ENCODE data around the gene ZNF862. TPM values are rescaled to one million over a fixed set of nuclear protein-coding genes. Genes with fewer than 3 reads are reported as not detected.

The ZNF862 gene
- total RNA-seq, 1 experiment from 2014 or later, result 3.6 TPM

GRCh38 chr7:149849174-149849573, 11.0 kb downstream of the ZNF862 start (continued):
- TF ChIP-seq ESRRA (CRISPR knock-in tag; IDR thresholded peaks at IDR 0.05; ENCODE audit: borderline replicate concordance), result no peak

GRCh38 chr7:149850007-149850594, 11.9 kb downstream of the ZNF862 start:
- no peak for TF ChIP-seq MYBL2 (CRISPR knock-in tag; IDR thresholded peaks at IDR 0.05)
- TF ChIP-seq SMAD3 (CRISPR knock-in tag; IDR thresholded peaks at IDR 0.05; ENCODE audit: borderline replicate concordance), result no peak
- TF ChIP-seq CBFB (CRISPR knock-in tag; IDR thresholded peaks at IDR 0.05; ENCODE audit: low read depth), result no peak
- TF ChIP-seq IRF2 (CRISPR knock-in tag; IDR thresholded peaks at IDR 0.05; ENCODE audit: borderline replicate concordance, low read depth), result no peak
- TF ChIP-seq TCF7 (CRISPR knock-in tag; IDR thresholded peaks at IDR 0.05; ENCODE audit: low read depth), result no peak
- TF ChIP-seq USF2 (CRISPR knock-in tag; IDR thresholded peaks at IDR 0.05), result no peak
- TF ChIP-seq NR2C2 (CRISPR knock-in tag; IDR thresholded peaks at IDR 0.05), result no peak
- TF ChIP-seq, protein P1, sequence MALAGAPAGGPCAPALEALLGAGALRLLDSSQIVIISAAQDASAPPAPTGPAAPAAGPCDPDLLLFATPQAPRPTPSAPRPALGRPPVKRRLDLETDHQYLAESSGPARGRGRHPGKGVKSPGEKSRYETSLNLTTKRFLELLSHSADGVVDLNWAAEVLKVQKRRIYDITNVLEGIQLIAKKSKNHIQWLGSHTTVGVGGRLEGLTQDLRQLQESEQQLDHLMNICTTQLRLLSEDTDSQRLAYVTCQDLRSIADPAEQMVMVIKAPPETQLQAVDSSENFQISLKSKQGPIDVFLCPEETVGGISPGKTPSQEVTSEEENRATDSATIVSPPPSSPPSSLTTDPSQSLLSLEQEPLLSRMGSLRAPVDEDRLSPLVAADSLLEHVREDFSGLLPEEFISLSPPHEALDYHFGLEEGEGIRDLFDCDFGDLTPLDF (CRISPR knock-in tag; IDR thresholded peaks at IDR 0.05), result no peak
- no peak for TF ChIP-seq TEAD1 (CRISPR knock-in tag; IDR thresholded peaks at IDR 0.05)
- TF ChIP-seq ZNF425 (CRISPR knock-in tag; conservative IDR thresholded peaks at IDR 0.05), result no peak
- TF ChIP-seq ATF1 (CRISPR knock-in tag; IDR thresholded peaks at IDR 0.05), result no peak
- TF ChIP-seq, protein P2, sequence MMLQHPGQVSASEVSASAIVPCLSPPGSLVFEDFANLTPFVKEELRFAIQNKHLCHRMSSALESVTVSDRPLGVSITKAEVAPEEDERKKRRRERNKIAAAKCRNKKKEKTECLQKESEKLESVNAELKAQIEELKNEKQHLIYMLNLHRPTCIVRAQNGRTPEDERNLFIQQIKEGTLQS (CRISPR knock-in tag; conservative IDR thresholded peaks at IDR 0.05), result no peak
- no peak for TF ChIP-seq ZNF138 (CRISPR knock-in tag; conservative IDR thresholded peaks at IDR 0.05)
- no peak overlapping the region for H3K4me3 Mint-ChIP-seq
- H3K9me3 Mint-ChIP-seq, result no peaks in the 10 kb centered on the region
- H3K27ac Mint-ChIP-seq, result no peak overlapping the region
- ATAC-seq (peak; percentile 35; the same call in 1 of the 2 replicates), DNase-seq (ENCODE audit: low spot score) (no peak)
- peaks cover 4% of the 10 kb centered on the region; the same call in 1 of the 2 replicates for H3K27me3 Mint-ChIP-seq (ENCODE audit: low read depth)
- peaks cover 17% of the 10 kb centered on the region for H3K4me1 Mint-ChIP-seq
- H3K36me3 Mint-ChIP-seq, result no peaks in the 10 kb centered on the region
- POLR2A ChIA-PET, result no interaction called here
- CTCF ChIA-PET, result interaction anchor here (1.0 to 4.9 kb wide), 20 partner anchors 11 to 187 kb away, joined by 3 to 114 read pairs (median 12); partner anchors contain the start of gene ZNF862

DNA sequence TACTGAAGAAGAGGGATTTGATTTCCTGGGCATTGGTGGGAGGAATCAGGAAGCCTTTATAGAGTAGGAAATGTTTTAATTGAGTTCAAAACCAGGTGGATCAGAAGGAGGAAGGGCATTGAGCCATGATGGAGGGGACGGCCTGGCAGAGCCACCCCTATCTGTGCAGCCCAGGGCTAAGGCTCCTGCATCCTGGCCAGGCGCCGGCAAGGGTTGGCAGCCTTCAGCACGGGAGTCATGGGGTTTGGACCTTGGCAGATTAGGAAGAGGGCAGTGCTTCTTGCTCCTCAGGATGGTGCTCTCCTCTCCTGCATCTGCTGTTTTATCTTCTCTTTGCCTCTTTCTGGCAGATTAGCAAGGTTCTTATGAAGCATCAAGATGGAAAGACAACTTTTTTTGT, 12.5 kb downstream of the ZNF862 start:
- Mint-ChIP-seq H3K4me1 (peaks cover 23% of the 10 kb centered on the region), H3K9me3 (no peaks in the 10 kb centered on the region), H3K4me3 (no peak overlapping the region), H3K27ac (no peak overlapping the region), H3K27me3 (ENCODE audit: low read depth) (peaks cover 4% of the 10 kb centered on the region; the same call in 1 of the 2 replicates), H3K36me3 (no peaks in the 10 kb centered on the region)
- DNase-seq (ENCODE audit: low spot score) (no peak), ATAC-seq (no peak)
- CTCF ChIA-PET, result interaction anchor here (1.4 to 4.9 kb wide), 12 partner anchors 11 to 138 kb away, joined by 3 to 114 read pairs (median 14); partner anchors contain the start of gene ZNF862
- POLR2A ChIA-PET, result no interaction called here
- TF ChIP-seq ATF2 (CRISPR knock-in tag; IDR thresholded peaks at IDR 0.05; ENCODE audit: borderline replicate concordance, low read depth) (no peak), ZNF263 (CRISPR knock-in tag; IDR thresholded peaks at IDR 0.05; ENCODE audit: low read depth) (no peak), IRF2 (CRISPR knock-in tag; IDR thresholded peaks at IDR 0.05; ENCODE audit: borderline replicate concordance, low read depth) (no peak), JUN (CRISPR knock-in tag; IDR thresholded peaks at IDR 0.05) (no peak)
- TF ChIP-seq, protein P3, sequence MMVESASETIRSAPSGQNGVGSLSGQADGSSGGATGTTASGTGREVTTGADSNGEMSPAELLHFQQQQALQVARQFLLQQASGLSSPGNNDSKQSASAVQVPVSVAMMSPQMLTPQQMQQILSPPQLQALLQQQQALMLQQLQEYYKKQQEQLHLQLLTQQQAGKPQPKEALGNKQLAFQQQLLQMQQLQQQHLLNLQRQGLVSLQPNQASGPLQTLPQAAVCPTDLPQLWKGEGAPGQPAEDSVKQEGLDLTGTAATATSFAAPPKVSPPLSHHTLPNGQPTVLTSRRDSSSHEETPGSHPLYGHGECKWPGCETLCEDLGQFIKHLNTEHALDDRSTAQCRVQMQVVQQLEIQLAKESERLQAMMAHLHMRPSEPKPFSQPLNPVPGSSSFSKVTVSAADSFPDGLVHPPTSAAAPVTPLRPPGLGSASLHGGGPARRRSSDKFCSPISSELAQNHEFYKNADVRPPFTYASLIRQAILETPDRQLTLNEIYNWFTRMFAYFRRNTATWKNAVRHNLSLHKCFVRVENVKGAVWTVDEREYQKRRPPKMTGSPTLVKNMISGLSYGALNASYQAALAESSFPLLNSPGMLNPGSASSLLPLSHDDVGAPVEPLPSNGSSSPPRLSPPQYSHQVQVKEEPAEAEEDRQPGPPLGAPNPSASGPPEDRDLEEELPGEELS (CRISPR knock-in tag; IDR thresholded peaks at IDR 0.05), result no peak
- TF ChIP-seq, protein P4, sequence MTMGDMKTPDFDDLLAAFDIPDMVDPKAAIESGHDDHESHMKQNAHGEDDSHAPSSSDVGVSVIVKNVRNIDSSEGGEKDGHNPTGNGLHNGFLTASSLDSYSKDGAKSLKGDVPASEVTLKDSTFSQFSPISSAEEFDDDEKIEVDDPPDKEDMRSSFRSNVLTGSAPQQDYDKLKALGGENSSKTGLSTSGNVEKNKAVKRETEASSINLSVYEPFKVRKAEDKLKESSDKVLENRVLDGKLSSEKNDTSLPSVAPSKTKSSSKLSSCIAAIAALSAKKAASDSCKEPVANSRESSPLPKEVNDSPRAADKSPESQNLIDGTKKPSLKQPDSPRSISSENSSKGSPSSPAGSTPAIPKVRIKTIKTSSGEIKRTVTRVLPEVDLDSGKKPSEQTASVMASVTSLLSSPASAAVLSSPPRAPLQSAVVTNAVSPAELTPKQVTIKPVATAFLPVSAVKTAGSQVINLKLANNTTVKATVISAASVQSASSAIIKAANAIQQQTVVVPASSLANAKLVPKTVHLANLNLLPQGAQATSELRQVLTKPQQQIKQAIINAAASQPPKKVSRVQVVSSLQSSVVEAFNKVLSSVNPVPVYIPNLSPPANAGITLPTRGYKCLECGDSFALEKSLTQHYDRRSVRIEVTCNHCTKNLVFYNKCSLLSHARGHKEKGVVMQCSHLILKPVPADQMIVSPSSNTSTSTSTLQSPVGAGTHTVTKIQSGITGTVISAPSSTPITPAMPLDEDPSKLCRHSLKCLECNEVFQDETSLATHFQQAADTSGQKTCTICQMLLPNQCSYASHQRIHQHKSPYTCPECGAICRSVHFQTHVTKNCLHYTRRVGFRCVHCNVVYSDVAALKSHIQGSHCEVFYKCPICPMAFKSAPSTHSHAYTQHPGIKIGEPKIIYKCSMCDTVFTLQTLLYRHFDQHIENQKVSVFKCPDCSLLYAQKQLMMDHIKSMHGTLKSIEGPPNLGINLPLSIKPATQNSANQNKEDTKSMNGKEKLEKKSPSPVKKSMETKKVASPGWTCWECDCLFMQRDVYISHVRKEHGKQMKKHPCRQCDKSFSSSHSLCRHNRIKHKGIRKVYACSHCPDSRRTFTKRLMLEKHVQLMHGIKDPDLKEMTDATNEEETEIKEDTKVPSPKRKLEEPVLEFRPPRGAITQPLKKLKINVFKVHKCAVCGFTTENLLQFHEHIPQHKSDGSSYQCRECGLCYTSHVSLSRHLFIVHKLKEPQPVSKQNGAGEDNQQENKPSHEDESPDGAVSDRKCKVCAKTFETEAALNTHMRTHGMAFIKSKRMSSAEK (CRISPR knock-in tag; IDR thresholded peaks at IDR 0.05; ENCODE audit: borderline replicate concordance), result no peak
